ENCODE data around the gene TSHZ2. TPM values are rescaled to one million over a fixed set of nuclear protein-coding genes. Genes with fewer than 3 reads are reported as not detected.

The TSHZ2 gene
- total and polyA plus RNA-seq, 2 of the 4 experiments (the other 2 are of a cell fraction) = under 0.01 to 0.02 TPM

GRCh38 chr20:53360852-53361251 is 388.7 kb downstream of the TSHZ2 start:
- no peak overlapping the region for H4K5ac ChIP-seq (ENCODE audit: low read depth, low read length)
- no peak overlapping the region for H4K91ac ChIP-seq (ENCODE audit: insufficient read depth, low read depth, low read length)
- no peak overlapping the region for H2BK5ac ChIP-seq (ENCODE audit: low read depth, low read length, poor library complexity, severe bottlenecking)
- CTCF ChIA-PET = no interaction called here
- no peaks in the 10 kb centered on the region for H3K9me1 ChIP-seq (ENCODE audit: insufficient read depth, low read length)
- dilution Hi-C loops (cut with HindIII; ENCODE audit: low sequenced_read_pairs, unreplicated experiment) = no loop called here
- no peak overlapping the region for H3K4ac ChIP-seq (ENCODE audit: low read depth, low read length)
- H2AFZ ChIP-seq (replicated peaks; ENCODE audit: low read length, poor library complexity) = no peak overlapping the region
- no peaks in the 10 kb centered on the region for H3K4me1 ChIP-seq (ENCODE audit: control insufficient read depth, insufficient read depth, low read length)
- H3K79me1 ChIP-seq (ENCODE audit: low read depth in 1 of 2, low read length in 2 of 2) = no peaks in the 10 kb centered on the region
- H3K9me3 ChIP-seq (ENCODE audit: control insufficient read depth, insufficient read depth, low read length) = peaks cover 1% of the 10 kb centered on the region
- no peak overlapping the region for H4K8ac ChIP-seq (ENCODE audit: low read depth in 2 of 2, low read length in 2 of 2)
- BruUV-seq (replicated peaks) = no TSS peak
- no peak overlapping the region for H3K23ac ChIP-seq (ENCODE audit: low read depth, low read length)
- H3K14ac ChIP-seq (replicated peaks; ENCODE audit: low read depth, low read length) = no peak overlapping the region
- no peak overlapping the region for H3K4me2 ChIP-seq (ENCODE audit: low read depth, low read length)
- no peak overlapping the region for H2AK9ac ChIP-seq (replicated peaks; ENCODE audit: low read depth, low read length, poor library complexity)
- H3K27me3 ChIP-seq (ENCODE audit: control insufficient read depth, insufficient read depth, low read length) = no peaks in the 10 kb centered on the region; the same call in 1 of the 2 replicates
- no peak overlapping the region for H2BK20ac ChIP-seq (ENCODE audit: low read depth, low read length)
- H2BK120ac ChIP-seq (ENCODE audit: low read depth, low read length) = no peak overlapping the region
- intact Hi-C loops (cut with micrococcal nuclease) = no loop called here
- no peak for ATAC-seq (ENCODE audit: low read depth)
- H3K36me3 ChIP-seq (ENCODE audit: control insufficient read depth, insufficient read depth, low read length) = no peaks in the 10 kb centered on the region
- no peak overlapping the region for H2BK15ac ChIP-seq (ENCODE audit: low read depth, low read length)
- no peak overlapping the region for H3K56ac ChIP-seq (ENCODE audit: extremely low read depth, insufficient read depth, low read length)
- POLR2A ChIA-PET (ENCODE audit: unreplicated experiment) = no interaction called here
- no peak overlapping the region for H3K4me3 ChIP-seq (ENCODE audit: insufficient read depth, low read depth, low read length)
- no peak for DNase-seq
- no peak for TF ChIP-seq CEBPB (IDR thresholded peaks at IDR 0.05; ENCODE audit: low read depth, low read length)
- TF ChIP-seq RFX5 (IDR thresholded peaks at IDR 0.05; ENCODE audit: low read depth, low read length) = no peak
- no peak for TF ChIP-seq RAD21 (IDR thresholded peaks at IDR 0.05; ENCODE audit: low read length)
- no peak for TF ChIP-seq CTCF (conservative IDR thresholded peaks at IDR 0.05; ENCODE audit: low read depth, low read length)
- no peak for TF ChIP-seq CHD1 (IDR thresholded peaks at IDR 0.05; ENCODE audit: low read depth, low read length)
- TF ChIP-seq POLR2A (IDR thresholded peaks at IDR 0.05; ENCODE audit: low read depth, low read length) = no peak
- TF ChIP-seq MXI1 (IDR thresholded peaks at IDR 0.05; ENCODE audit: borderline replicate concordance, low read depth, low read length) = no peak
- no peak for TF ChIP-seq MAFK (IDR thresholded peaks at IDR 0.05; ENCODE audit: low read depth, low read length)
- TF ChIP-seq MAZ (IDR thresholded peaks at IDR 0.05; ENCODE audit: borderline replicate concordance, low read depth, low read length) = no peak
- TF ChIP-seq SMC3 (IDR thresholded peaks at IDR 0.05; ENCODE audit: low read depth, low read length) = no peak
- TF ChIP-seq FOS (IDR thresholded peaks at IDR 0.05; ENCODE audit: low read depth, low read length) = no peak
- TF ChIP-seq BHLHE40 (IDR thresholded peaks at IDR 0.05; ENCODE audit: low read depth, low read length) = no peak
- no peak overlapping the region for H2AK5ac ChIP-seq (ENCODE audit: low read depth, low read length)
- in situ Hi-C loops (cut with MboI; ENCODE audit: low sequenced_read_pairs) = no loop called here
- H4K20me1 ChIP-seq (ENCODE audit: insufficient read depth, low read length) = no peaks in the 10 kb centered on the region
- H3K9ac ChIP-seq (ENCODE audit: low read depth, low read length) = no peak overlapping the region
- H3K27ac ChIP-seq (ENCODE audit: insufficient read depth, low read length) = no peak overlapping the region
- no CpG with 5 or more reads among the region's 6 CpGs for WGBS, 2 experiments (ENCODE audit: extremely low coverage in 2 of 2, insufficient read length in 1 of 2)
- no peak overlapping the region for H3K18ac ChIP-seq (ENCODE audit: low read depth, low read length)

Data from IMR-90 (cell line).